SKM-1 treated with dmso at 0.1 percent for 144 hours (cell line): ENCODE measurements around the gene ACRBP.
"Not testable (repeated sequence)": the region's sequence is repeated elsewhere in the genome, so short reads cannot be mapped to it uniquely, and the experiment has no call there.

ENCODE experiments used
- DNase-seq: peaks from one replicate; lab custom pipeline; 2025; ENCODE audit not compliant: unreplicated experiment; lab: John Stamatoyannopoulos, UW

Gene ACRBP

GRCh38 chr12:6618483-6619225 lies 28.6 kb downstream of the ACRBP start:
- DNase-seq = no peak

- no peak for DNase-seq
These were observed 31.4 kb downstream of the ACRBP start for GRCh38 chr12:6615802-6616201.

- DNase-seq = no peak
These were observed 32.6 kb downstream of the ACRBP start for GRCh38 chr12:6614513-6615172.

- DNase-seq = peak; percentile 84
These were observed 33.3 kb downstream of the ACRBP start for GRCh38 chr12:6613776-6614512.

GRCh38 chr12:6613015-6613775 lies 34.0 kb downstream of the ACRBP start:
- DNase-seq = peak; percentile 42

GRCh38 chr12:6612652-6613014 lies 34.6 kb downstream of the ACRBP start:
- no peak for DNase-seq

- no peak for DNase-seq
These were observed 35.0 kb downstream of the ACRBP start for GRCh38 chr12:6612247-6612646.

- DNase-seq = no peak
These were observed 38.5 kb downstream of the ACRBP start for GRCh38 chr12:6608592-6609281.

GRCh38 chr12:6607751-6608591 lies 39.3 kb downstream of the ACRBP start:
- DNase-seq = peak; percentile 56

GRCh38 chr12:6606331-6607131 lies 40.7 kb downstream of the ACRBP start:
- no peak for DNase-seq

GRCh38 chr12:6605421-6606330 lies 41.6 kb downstream of the ACRBP start:
- no peak for DNase-seq

GRCh38 chr12:6604259-6605029 lies 42.8 kb downstream of the ACRBP start:
- DNase-seq = no peak

GRCh38 chr12:6603095-6603567 lies 44.1 kb downstream of the ACRBP start:
- DNase-seq = no peak

GRCh38 chr12:6602526-6602925 lies 44.7 kb downstream of the ACRBP start:
- DNase-seq = no peak

- DNase-seq = not testable (repeated sequence)
These were observed 51.6 kb downstream of the ACRBP start for GRCh38 chr12:6595673-6596072.

- DNase-seq = no peak
These were observed 55.1 kb downstream of the ACRBP start for GRCh38 chr12:6592087-6592486.
